HEK293 (cell line): ENCODE results near the gene CAPZB.

Experiments
- MEIS1 ChIP-seq: sonication (generic); formaldehyde crosslinking; IDR thresholded peaks from 2 replicates; pipeline ENCODE4 v1.8.1; 2022; ENCODE audit warnings: missing genetic modification reagents, mild to moderate bottlenecking, borderline replicate concordance
- SALL2 ChIP-seq: fragments of 450-650 bp; formaldehyde crosslinking; IDR thresholded peaks from 2 replicates; pipeline ENCODE4 v1.5.0; 2017; ENCODE audit warnings: missing biosample characterization, mild to moderate bottlenecking, missing genetic modification characterization, borderline replicate concordance
- YY1 ChIP-seq: fragments of 450-650 bp; formaldehyde crosslinking; IDR thresholded peaks from 2 replicates; pipeline ENCODE4 v1.5.1; 2018; ENCODE audit warnings: missing biosample characterization, missing genetic modification characterization
- ZBTB1 ChIP-seq: fragments of 450-650 bp; formaldehyde crosslinking; IDR thresholded peaks from 2 replicates; pipeline ENCODE4 v1.5.1; 2016; ENCODE audit warnings: missing biosample characterization, missing genetic modification characterization
- ZBTB17 ChIP-seq: fragments of 450-650 bp; formaldehyde crosslinking; IDR thresholded peaks from 2 replicates; pipeline ENCODE4 v1.5.1; 2016; ENCODE audit warnings: missing biosample characterization, missing genetic modification characterization
- ZNF121 ChIP-seq: fragments of 450-650 bp; formaldehyde crosslinking; IDR thresholded peaks from 2 replicates; pipeline ENCODE4 v1.5.1; 2016; ENCODE audit warnings: missing biosample characterization, missing genetic modification characterization
- ZNF248 ChIP-seq: fragments of 450-650 bp; formaldehyde crosslinking; IDR thresholded peaks from 2 replicates; pipeline ENCODE4 v1.5.1; 2017; ENCODE audit warnings: missing biosample characterization, missing genetic modification characterization
- ZNF302 ChIP-seq: fragments of 450-650 bp; formaldehyde crosslinking; IDR thresholded peaks from 2 replicates; pipeline ENCODE4 v1.5.1; 2016; ENCODE audit warnings: missing biosample characterization, missing genetic modification characterization, low read depth
- ZNF311 ChIP-seq: fragments of 450-650 bp; formaldehyde crosslinking; IDR thresholded peaks from 2 replicates; pipeline ENCODE4 v1.5.1; 2017; ENCODE audit warnings: missing biosample characterization, missing genetic modification characterization, borderline replicate concordance
- ZNF324 ChIP-seq: fragments of 450-650 bp; formaldehyde crosslinking; IDR thresholded peaks from 2 replicates; pipeline ENCODE4 v1.5.1; 2016; ENCODE audit warnings: missing biosample characterization, missing genetic modification characterization
- ZNF530 ChIP-seq: fragments of 450-650 bp; formaldehyde crosslinking; IDR thresholded peaks from 2 replicates; pipeline ENCODE4 v1.5.1; 2016; ENCODE audit warnings: low read depth, missing biosample characterization, missing genetic modification characterization
- ZNF555 ChIP-seq: fragments of 450-650 bp; formaldehyde crosslinking; conservative IDR thresholded peaks from 2 replicates; pipeline ENCODE4 v1.5.1; 2017; ENCODE audit warnings: missing biosample characterization, mild to moderate bottlenecking, missing genetic modification characterization, inconsistent platforms
- TF ChIP-seq, protein P1 (sequence below): fragments of 450-650 bp; formaldehyde crosslinking; IDR thresholded peaks from 2 replicates; pipeline ENCODE4 v1.5.1; 2016; ENCODE audit warnings: missing biosample characterization, missing genetic modification characterization
- TF ChIP-seq, protein P2 (sequence below): fragments of 450-650 bp; formaldehyde crosslinking; IDR thresholded peaks from 2 replicates; pipeline ENCODE4 v1.5.1; 2017; ENCODE audit warnings: missing biosample characterization, missing genetic modification characterization

DNA sequence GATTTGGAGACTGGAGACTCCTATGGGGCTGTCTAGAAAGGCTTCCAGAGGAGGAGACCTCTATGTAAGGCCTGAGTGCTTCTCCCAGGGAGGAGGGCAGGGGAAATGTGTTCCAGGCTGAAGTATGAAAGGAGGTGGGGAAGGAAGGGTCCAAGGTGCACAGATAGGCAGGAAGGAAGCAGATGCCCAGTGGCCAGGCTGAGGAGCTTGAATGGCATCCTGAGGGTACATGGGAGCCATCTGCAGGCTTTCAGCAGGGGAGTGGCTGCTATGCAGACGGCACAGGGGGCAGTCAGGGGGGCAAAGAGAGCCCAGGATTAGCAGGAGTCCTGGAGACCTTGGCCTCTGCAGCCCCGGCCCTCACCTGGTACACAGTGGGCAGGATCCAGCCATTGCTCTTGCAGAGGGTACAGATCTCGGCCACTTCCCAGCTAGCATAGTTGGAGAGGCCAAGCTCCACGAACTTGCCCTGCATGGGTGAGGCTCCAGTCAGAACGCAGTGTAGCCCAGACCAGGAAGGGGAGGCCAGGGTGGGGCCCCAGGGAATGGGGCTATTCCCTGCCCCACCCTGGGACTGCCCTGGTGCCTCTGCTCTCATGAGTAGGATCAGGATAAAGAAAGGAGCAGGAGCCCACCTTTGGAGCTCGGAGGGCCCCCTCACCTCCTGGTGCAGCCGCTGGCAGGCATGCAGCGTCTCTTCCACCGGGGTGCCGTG, 177.4 kb downstream of the CAPZB start:
- TF ChIP-seq ZNF248: no peak
- no peak for TF ChIP-seq MEIS1
- TF ChIP-seq, protein P1, sequence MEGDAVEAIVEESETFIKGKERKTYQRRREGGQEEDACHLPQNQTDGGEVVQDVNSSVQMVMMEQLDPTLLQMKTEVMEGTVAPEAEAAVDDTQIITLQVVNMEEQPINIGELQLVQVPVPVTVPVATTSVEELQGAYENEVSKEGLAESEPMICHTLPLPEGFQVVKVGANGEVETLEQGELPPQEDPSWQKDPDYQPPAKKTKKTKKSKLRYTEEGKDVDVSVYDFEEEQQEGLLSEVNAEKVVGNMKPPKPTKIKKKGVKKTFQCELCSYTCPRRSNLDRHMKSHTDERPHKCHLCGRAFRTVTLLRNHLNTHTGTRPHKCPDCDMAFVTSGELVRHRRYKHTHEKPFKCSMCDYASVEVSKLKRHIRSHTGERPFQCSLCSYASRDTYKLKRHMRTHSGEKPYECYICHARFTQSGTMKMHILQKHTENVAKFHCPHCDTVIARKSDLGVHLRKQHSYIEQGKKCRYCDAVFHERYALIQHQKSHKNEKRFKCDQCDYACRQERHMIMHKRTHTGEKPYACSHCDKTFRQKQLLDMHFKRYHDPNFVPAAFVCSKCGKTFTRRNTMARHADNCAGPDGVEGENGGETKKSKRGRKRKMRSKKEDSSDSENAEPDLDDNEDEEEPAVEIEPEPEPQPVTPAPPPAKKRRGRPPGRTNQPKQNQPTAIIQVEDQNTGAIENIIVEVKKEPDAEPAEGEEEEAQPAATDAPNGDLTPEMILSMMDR: no peak
- no peak for TF ChIP-seq ZNF530
- TF ChIP-seq SALL2 (tag by site-specific recombination): no peak
- TF ChIP-seq ZBTB17: no peak
- TF ChIP-seq ZBTB1 (tag by site-specific recombination): no peak
- TF ChIP-seq ZNF302 (tag by site-specific recombination): no peak
- TF ChIP-seq ZNF121 (tag by site-specific recombination): no peak
- TF ChIP-seq, protein P2, sequence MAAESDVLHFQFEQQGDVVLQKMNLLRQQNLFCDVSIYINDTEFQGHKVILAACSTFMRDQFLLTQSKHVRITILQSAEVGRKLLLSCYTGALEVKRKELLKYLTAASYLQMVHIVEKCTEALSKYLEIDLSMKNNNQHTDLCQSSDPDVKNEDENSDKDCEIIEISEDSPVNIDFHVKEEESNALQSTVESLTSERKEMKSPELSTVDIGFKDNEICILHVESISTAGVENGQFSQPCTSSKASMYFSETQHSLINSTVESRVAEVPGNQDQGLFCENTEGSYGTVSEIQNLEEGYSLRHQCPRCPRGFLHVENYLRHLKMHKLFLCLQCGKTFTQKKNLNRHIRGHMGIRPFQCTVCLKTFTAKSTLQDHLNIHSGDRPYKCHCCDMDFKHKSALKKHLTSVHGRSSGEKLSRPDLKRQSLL (tag by site-specific recombination): no peak
- TF ChIP-seq ZNF311: no peak
- TF ChIP-seq ZNF555 (tag by site-specific recombination): no peak
- no peak for TF ChIP-seq YY1 (tag by site-specific recombination)
- no peak for TF ChIP-seq ZNF324
